ENCODE results near the gene CSH2. TPM values are rescaled to one million over a fixed set of nuclear protein-coding genes. Genes with fewer than 3 reads are reported as not detected.

Gene CSH2
- total RNA-seq, 2 experiments from 2014 or later, result not detected

DNA sequence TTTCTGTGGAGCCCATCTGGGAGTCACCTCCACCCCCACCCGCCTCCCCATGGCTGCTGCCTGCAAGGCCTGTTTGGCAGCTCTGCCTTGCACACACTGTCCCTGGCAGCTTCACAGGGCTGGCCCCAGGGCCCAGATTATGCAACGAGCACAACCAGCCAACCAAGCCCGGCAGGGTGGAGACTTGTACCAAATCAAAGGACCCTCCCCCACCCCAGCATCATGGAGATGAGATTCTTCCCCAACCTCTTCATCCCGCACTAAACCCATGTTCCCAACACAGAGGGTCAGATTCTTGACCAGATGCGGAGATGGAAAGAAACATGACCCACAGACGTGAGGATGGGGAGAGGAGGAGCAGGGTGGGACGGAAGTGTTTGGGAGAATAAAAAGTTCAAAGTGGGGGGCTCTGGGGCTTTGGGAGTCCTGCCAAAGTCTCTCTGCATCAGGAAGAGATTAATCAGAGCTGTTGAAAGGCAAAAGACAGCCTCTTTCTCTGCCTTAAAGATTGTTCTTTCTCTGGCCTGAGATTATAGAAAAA lies 34.8 kb downstream of the CSH2 start:
- TF ChIP-seq, protein P1, sequence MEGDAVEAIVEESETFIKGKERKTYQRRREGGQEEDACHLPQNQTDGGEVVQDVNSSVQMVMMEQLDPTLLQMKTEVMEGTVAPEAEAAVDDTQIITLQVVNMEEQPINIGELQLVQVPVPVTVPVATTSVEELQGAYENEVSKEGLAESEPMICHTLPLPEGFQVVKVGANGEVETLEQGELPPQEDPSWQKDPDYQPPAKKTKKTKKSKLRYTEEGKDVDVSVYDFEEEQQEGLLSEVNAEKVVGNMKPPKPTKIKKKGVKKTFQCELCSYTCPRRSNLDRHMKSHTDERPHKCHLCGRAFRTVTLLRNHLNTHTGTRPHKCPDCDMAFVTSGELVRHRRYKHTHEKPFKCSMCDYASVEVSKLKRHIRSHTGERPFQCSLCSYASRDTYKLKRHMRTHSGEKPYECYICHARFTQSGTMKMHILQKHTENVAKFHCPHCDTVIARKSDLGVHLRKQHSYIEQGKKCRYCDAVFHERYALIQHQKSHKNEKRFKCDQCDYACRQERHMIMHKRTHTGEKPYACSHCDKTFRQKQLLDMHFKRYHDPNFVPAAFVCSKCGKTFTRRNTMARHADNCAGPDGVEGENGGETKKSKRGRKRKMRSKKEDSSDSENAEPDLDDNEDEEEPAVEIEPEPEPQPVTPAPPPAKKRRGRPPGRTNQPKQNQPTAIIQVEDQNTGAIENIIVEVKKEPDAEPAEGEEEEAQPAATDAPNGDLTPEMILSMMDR (IDR thresholded peaks at IDR 0.05), result no peak
- no peak for ATAC-seq (ENCODE audit: poor library complexity)
- Mint-ChIP-seq H3K9me3 (no peaks in the 10 kb centered on the region), H3K4me1 (ENCODE audit: low read depth) (peaks cover 57% of the 10 kb centered on the region), H3K4me3 (peak overlapping the region; percentile 76), H3K36me3 (ENCODE audit: low read depth) (peaks cover 38% of the 10 kb centered on the region), H3K27ac (peak overlapping the region; percentile 88), H3K27me3 (no peaks in the 10 kb centered on the region)
- Histone ChIP-seq H3K4me3 (ENCODE audit: low read length) (peak overlapping the region; percentile 28), H3K27ac (ENCODE audit: low read depth in 1 of 2, low read length in 2 of 2) (peak overlapping the region; percentile 2 to 33), H3K4me1 (ENCODE audit: insufficient read depth, low read length) (peaks cover 74% of the 10 kb centered on the region), H3K9me3 (ENCODE audit: control insufficient read depth in 1 of 2, insufficient read depth in 1 of 2, low read length in 2 of 2) (no peaks in the 10 kb centered on the region), H3K27me3 (ENCODE audit: control insufficient read depth in 1 of 2, insufficient read depth in 2 of 2, low read length in 2 of 2) (no peaks in the 10 kb centered on the region), H3K36me3 (ENCODE audit: insufficient read depth, low read length) (peaks cover 50% of the 10 kb centered on the region)
- ChIA-PET POLR2A (interaction anchor here (1.0 to 6.3 kb wide), 10 partner anchors 8 to 667 kb away, joined by 3 to 86 read pairs (median 7); partner anchors contain the start of genes CCDC47, DDX42, DDX5 and FTSJ3), CTCF (interaction anchor here (0.5 to 0.9 kb wide), 2 partner anchors 10 to 44 kb away, joined by 3 read pairs; no protein-coding TSS in a partner anchor)
- intact Hi-C loops (cut with DNase I, micrococcal nuclease), result loop anchor here in 1 of 2 experiments (10.0 kb wide), 1 partner anchor 414 kb away; no protein-coding TSS in a partner anchor
- no peak for DNase-seq

DNA sequence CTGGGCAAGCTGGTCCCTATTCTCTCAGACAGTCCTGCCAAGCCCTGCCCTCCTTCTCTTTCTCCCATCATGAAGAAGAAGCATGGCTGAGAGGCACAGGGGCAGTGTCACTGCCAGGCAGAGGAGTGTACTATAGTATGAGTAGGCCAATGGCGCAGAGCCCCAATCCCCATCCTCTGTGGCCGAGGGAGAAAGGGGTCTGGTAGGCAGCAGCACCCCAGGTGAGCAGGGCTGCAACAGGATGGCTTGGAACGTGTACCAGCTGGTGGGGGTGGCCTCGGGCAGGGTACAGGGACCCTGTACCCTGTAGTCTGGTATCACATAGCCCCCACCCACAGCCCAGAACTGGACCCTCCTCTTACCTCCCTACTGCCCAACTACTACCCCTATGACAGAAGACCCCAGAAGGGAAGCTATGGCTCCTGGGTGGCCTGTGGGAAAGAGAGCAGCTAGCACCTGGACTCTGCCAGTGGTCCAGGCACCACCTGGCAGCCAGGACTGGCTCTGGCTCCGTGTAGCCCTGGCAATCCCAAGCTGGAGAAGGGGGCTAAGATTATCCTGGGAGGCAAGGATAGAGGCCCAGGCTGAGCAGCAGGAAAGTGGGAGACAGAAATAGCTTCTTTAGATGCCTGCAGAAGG lies 35.4 kb downstream of the CSH2 start:
- intact Hi-C loops (cut with DNase I, micrococcal nuclease), result loop anchor here in 1 of 2 experiments (10.0 kb wide), 1 partner anchor 413 kb away; no protein-coding TSS in a partner anchor
- H3K36me3 Mint-ChIP-seq (ENCODE audit: low read depth), result peaks cover 44% of the 10 kb centered on the region
- Histone ChIP-seq H3K4me3 (ENCODE audit: low read length) (no peak overlapping the region), H3K9me3 (ENCODE audit: control insufficient read depth in 1 of 2, insufficient read depth in 1 of 2, low read length in 2 of 2) (no peaks in the 10 kb centered on the region), H3K36me3 (ENCODE audit: insufficient read depth, low read length) (peaks cover 56% of the 10 kb centered on the region), H3K4me1 (ENCODE audit: insufficient read depth, low read length) (peaks cover 71% of the 10 kb centered on the region), H3K27ac (ENCODE audit: low read depth in 1 of 2, low read length in 2 of 2) (peak overlapping the region in 1 of 2 donors; percentile 30), H3K27me3 (ENCODE audit: control insufficient read depth in 1 of 2, insufficient read depth in 2 of 2, low read length in 2 of 2) (no peaks in the 10 kb centered on the region)
- no peaks in the 10 kb centered on the region for H3K9me3 Mint-ChIP-seq
- TF ChIP-seq, protein P1 (IDR thresholded peaks at IDR 0.05), result no peak
- no peaks in the 10 kb centered on the region for H3K27me3 Mint-ChIP-seq
- H3K27ac Mint-ChIP-seq, result peak overlapping the region; percentile 88
- DNase-seq (no peak), ATAC-seq (ENCODE audit: poor library complexity) (no peak)
- ChIA-PET POLR2A (interaction anchor here (1.4 to 6.3 kb wide), 7 partner anchors 7 to 667 kb away, joined by 4 to 86 read pairs (median 8); partner anchors contain the start of genes CCDC47, DDX42, DDX5 and FTSJ3), CTCF (interaction anchor here (0.9 kb wide), 1 partner anchor 11 kb away, joined by 3 read pairs; no protein-coding TSS in a partner anchor)
- H3K4me1 Mint-ChIP-seq (ENCODE audit: low read depth), result peaks cover 52% of the 10 kb centered on the region
- H3K4me3 Mint-ChIP-seq, result peak overlapping the region; percentile 42

DNA sequence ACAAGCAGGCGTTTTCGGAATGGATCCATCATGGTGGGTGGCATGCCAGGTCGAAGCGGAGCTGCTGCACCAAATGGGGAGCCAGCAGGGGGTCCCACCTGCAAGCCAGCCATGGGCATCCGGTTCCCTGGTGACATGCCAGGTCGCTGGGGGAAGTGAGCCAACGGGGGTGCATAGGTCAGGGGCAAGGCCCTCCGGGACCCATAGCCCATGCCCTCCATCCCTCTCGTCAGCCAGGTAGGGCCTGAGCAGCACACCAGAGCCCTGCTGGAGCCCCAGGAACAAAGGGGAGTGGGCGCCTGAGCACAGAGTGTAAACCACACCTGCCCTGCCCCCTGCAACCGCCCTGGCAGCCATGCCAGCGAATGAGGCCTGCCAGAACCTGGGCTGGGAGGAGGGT lies 36.0 kb downstream of the CSH2 start:
- H3K27ac ChIP-seq (ENCODE audit: low read depth in 1 of 2, low read length in 2 of 2), result peak overlapping the region in 1 of 2 donors; percentile 3
- Mint-ChIP-seq H3K9me3 (no peaks in the 10 kb centered on the region), H3K27me3 (no peaks in the 10 kb centered on the region), H3K36me3 (ENCODE audit: low read depth) (peaks cover 50% of the 10 kb centered on the region), H3K4me1 (ENCODE audit: low read depth) (peaks cover 48% of the 10 kb centered on the region), H3K27ac (peak overlapping the region; percentile 56), H3K4me3 (no peak overlapping the region)
- no peak for DNase-seq
- ChIA-PET CTCF (no interaction called here), POLR2A (interaction anchor here (1.7 to 6.3 kb wide), 2 partner anchors 6 to 11 kb away, joined by 6 to 86 read pairs; partner anchors contain the start of genes FTSJ3 and PSMC5)
- H3K4me1 ChIP-seq (ENCODE audit: insufficient read depth, low read length), result peaks cover 73% of the 10 kb centered on the region
- H3K36me3 ChIP-seq (ENCODE audit: insufficient read depth, low read length), result peaks cover 62% of the 10 kb centered on the region
- no peak overlapping the region for H3K4me3 ChIP-seq (ENCODE audit: low read length)
- ATAC-seq (ENCODE audit: poor library complexity), result no peak
- TF ChIP-seq, protein P1 (IDR thresholded peaks at IDR 0.05), result no peak
- H3K27me3 ChIP-seq (ENCODE audit: control insufficient read depth in 1 of 2, insufficient read depth in 2 of 2, low read length in 2 of 2), result no peaks in the 10 kb centered on the region
- intact Hi-C loops (cut with DNase I, micrococcal nuclease), result loop anchor here in 1 of 2 experiments (10.0 kb wide), 1 partner anchor 413 kb away; no protein-coding TSS in a partner anchor
- no peaks in the 10 kb centered on the region for H3K9me3 ChIP-seq (ENCODE audit: control insufficient read depth in 1 of 2, insufficient read depth in 1 of 2, low read length in 2 of 2)

Measured in CD4-positive, alpha-beta T cell (primary cell).